Sigmoid colon (tissue), 4 donors: ENCODE measurements around the gene MGP.

Experiments used
- EP300 ChIP-seq, 4 donors: sonication (generic); formaldehyde crosslinking; IDR thresholded peaks; one replicate each; pipeline ENCODE4 v1.6.1; 2017; ENCODE audit warnings: antibody characterized with exemption in 4 of 4
- POLR2A ChIP-seq, 2 donors: fragments of 450-650 bp; IDR thresholded peaks; one replicate each; pipeline ENCODE4 v1.6.1; 2016; ENCODE audit warnings: antibody characterized with exemption in 2 of 2, mild to moderate bottlenecking in 2 of 2, moderate library complexity in 2 of 2
- POLR2AphosphoS5 ChIP-seq, 4 donors: sonication (generic); formaldehyde crosslinking; IDR thresholded peaks; one replicate each; pipeline ENCODE4 v1.6.1; 2017; ENCODE audit warnings: antibody characterized with exemption in 4 of 4
- TF ChIP-seq, protein P1 (sequence below), 4 experiments: fragments of 450-650 bp in 3 of 4; fragments of 200-600 bp in 1 of 4; IDR thresholded peaks; one replicate each; pipeline ENCODE4 v1.5.1; 2016 to 2019; ENCODE audit warnings: antibody characterized with exemption in 4 of 4, mild to moderate bottlenecking in 3 of 4, moderate library complexity in 2 of 4

DNA sequence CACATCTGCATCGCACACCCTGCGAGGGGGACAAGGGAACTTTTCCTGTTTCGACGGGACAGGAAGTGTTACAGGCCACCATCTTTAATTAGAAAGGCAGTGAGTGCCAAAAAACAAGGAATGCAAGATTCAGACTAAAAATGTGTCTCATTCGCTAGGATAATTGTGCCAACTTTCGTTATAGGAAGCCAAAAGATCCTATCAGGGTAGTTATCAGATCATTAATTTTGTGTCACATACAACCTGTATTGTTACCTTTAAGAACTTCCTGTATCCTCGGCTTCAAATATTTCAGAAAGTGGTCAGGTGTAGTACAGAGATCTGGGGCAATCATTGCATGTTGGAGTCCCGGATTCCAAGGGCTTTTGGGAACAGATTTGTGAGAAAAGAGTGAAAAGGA lies 19.2 kb upstream of the MGP start:
- TF ChIP-seq POLR2A (IDR thresholded peaks at IDR 0.05): no peak
- TF ChIP-seq, protein P1, sequence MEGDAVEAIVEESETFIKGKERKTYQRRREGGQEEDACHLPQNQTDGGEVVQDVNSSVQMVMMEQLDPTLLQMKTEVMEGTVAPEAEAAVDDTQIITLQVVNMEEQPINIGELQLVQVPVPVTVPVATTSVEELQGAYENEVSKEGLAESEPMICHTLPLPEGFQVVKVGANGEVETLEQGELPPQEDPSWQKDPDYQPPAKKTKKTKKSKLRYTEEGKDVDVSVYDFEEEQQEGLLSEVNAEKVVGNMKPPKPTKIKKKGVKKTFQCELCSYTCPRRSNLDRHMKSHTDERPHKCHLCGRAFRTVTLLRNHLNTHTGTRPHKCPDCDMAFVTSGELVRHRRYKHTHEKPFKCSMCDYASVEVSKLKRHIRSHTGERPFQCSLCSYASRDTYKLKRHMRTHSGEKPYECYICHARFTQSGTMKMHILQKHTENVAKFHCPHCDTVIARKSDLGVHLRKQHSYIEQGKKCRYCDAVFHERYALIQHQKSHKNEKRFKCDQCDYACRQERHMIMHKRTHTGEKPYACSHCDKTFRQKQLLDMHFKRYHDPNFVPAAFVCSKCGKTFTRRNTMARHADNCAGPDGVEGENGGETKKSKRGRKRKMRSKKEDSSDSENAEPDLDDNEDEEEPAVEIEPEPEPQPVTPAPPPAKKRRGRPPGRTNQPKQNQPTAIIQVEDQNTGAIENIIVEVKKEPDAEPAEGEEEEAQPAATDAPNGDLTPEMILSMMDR (IDR thresholded peaks at IDR 0.05): no peak
- TF ChIP-seq EP300 (IDR thresholded peaks at IDR 0.05): no peak
- TF ChIP-seq POLR2AphosphoS5 (IDR thresholded peaks at IDR 0.05): no peak
